ENCODE data around the gene PTGDS.

The PTGDS gene

GRCh38 chr9:136982232-136983051 lies 5.1 kb downstream of the PTGDS start, which contains the start of gene LCNL1:
LCNL1 (plus strand) TSS chr9:136982993; CDS start chr9:136983587, 594 bp downstream.
- Histone ChIP-seq H4K20me1 (ENCODE audit: insufficient read depth, low read length) (no peaks in the 10 kb centered on the region), H3K9ac (ENCODE audit: low read length) (no peak within 1 kb of the TSS), H3K27me3 (ENCODE audit: low read depth, low read length) (no peaks in the 10 kb centered on the region), H2AFZ (ENCODE audit: low read depth, low read length) (no peak within 1 kb of the TSS), H3K4me1 (ENCODE audit: low read length) (no peaks in the 10 kb centered on the region), H3K4me2 (ENCODE audit: low read length) (no peak within 1 kb of the TSS), H3K27ac (ENCODE audit: low read length) (no peak within 1 kb of the TSS), H3K36me3 (replicated peaks; ENCODE audit: low read depth, low read length) (no peaks in the 10 kb centered on the region), H3K4me3 (ENCODE audit: low read length) (no peak within 1 kb of the TSS), H3K9me3 (ENCODE audit: insufficient read depth, low read length) (no peaks in the 10 kb centered on the region), H3K79me2 (ENCODE audit: low read length) (no peaks in the 10 kb centered on the region)
- TF ChIP-seq EZH2phosphoT487 (IDR thresholded peaks at IDR 0.05; ENCODE audit: low read depth): no peak
- TF ChIP-seq, protein P1, sequence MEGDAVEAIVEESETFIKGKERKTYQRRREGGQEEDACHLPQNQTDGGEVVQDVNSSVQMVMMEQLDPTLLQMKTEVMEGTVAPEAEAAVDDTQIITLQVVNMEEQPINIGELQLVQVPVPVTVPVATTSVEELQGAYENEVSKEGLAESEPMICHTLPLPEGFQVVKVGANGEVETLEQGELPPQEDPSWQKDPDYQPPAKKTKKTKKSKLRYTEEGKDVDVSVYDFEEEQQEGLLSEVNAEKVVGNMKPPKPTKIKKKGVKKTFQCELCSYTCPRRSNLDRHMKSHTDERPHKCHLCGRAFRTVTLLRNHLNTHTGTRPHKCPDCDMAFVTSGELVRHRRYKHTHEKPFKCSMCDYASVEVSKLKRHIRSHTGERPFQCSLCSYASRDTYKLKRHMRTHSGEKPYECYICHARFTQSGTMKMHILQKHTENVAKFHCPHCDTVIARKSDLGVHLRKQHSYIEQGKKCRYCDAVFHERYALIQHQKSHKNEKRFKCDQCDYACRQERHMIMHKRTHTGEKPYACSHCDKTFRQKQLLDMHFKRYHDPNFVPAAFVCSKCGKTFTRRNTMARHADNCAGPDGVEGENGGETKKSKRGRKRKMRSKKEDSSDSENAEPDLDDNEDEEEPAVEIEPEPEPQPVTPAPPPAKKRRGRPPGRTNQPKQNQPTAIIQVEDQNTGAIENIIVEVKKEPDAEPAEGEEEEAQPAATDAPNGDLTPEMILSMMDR (IDR thresholded peaks at IDR 0.05; ENCODE audit: low read depth, low read length): no peak

DNA sequence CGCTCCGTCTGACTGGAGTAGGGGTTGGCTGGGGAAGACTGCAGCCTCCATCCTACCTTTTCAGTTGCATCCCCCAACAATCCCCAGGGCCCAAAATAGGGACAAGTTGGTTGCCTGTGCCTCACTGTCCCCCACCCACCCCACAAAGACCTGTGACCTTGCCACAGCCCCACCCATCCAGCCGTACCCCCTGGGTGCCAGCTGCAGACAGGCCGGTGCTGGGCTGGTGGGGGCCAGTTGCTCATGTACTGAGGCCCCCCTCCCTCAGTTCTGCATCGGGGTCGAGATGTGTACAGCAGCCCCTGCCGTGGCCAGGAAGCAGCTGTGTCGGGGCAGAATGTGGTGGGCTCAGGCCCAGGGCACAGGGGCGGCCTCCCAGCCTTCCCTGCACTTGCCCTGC lies 5.9 kb downstream of the PTGDS start:
- no peaks in the 10 kb centered on the region for H4K20me1 ChIP-seq (ENCODE audit: insufficient read depth, low read length)
- no peak overlapping the region for H3K4me3 ChIP-seq (ENCODE audit: low read length)
- no peak overlapping the region for H3K27ac ChIP-seq (ENCODE audit: low read length)
- H3K79me2 ChIP-seq (ENCODE audit: low read length): no peaks in the 10 kb centered on the region
- no peak overlapping the region for H2AFZ ChIP-seq (ENCODE audit: low read depth, low read length)
- H3K27me3 ChIP-seq (ENCODE audit: low read depth, low read length): no peaks in the 10 kb centered on the region
- no peaks in the 10 kb centered on the region for H3K4me1 ChIP-seq (ENCODE audit: low read length)
- no peak overlapping the region for H3K4me2 ChIP-seq (ENCODE audit: low read length)
- no peak overlapping the region for H3K9ac ChIP-seq (ENCODE audit: low read length)
- no peak for TF ChIP-seq EZH2phosphoT487 (IDR thresholded peaks at IDR 0.05; ENCODE audit: low read depth)
- TF ChIP-seq, protein P1 (IDR thresholded peaks at IDR 0.05; ENCODE audit: low read depth, low read length): no peak
- H3K9me3 ChIP-seq (ENCODE audit: insufficient read depth, low read length): no peaks in the 10 kb centered on the region
- H3K36me3 ChIP-seq (replicated peaks; ENCODE audit: low read depth, low read length): no peaks in the 10 kb centered on the region

DNA sequence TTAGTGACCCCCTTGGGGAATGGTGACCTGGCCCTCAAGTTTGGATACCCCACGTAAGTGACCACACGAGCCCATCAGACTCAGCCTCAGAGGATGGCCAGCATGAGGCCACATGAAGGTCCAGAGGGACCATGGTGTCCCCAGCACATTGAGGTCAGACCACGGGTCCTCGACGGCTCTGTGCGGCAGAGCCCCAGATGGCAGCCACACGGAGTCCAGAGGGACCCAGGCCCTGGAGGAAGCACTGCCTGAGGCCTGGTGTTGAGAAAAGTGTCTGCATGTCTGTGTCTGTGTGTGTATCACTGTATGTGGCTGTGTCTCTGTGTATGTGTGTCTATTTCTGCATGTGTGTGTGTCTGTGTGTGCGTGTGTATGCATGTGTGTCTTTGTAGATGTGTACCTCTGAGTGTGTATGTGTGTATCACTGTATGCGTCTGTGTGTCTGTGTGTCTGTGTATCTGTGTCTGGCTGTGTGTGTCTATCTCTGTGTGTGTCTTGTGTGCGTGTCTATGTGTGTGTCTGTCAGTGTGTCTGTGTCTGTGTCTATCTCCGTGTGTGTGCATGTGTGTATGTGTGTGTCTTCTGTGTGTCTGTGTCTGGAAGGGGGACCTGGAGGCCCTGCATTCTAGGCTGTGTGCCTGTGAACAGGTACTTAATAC lies 6.5 kb downstream of the PTGDS start:
- no peaks in the 10 kb centered on the region for H3K4me1 ChIP-seq (ENCODE audit: low read length)
- no peaks in the 10 kb centered on the region for H3K9me3 ChIP-seq (ENCODE audit: insufficient read depth, low read length)
- no peak overlapping the region for H3K27ac ChIP-seq (ENCODE audit: low read length)
- TF ChIP-seq EZH2phosphoT487 (IDR thresholded peaks at IDR 0.05; ENCODE audit: low read depth): no peak
- TF ChIP-seq, protein P1 (IDR thresholded peaks at IDR 0.05; ENCODE audit: low read depth, low read length): no peak
- H4K20me1 ChIP-seq (ENCODE audit: insufficient read depth, low read length): no peaks in the 10 kb centered on the region
- no peak overlapping the region for H3K9ac ChIP-seq (ENCODE audit: low read length)
- H3K27me3 ChIP-seq (ENCODE audit: low read depth, low read length): no peaks in the 10 kb centered on the region
- no peak overlapping the region for H2AFZ ChIP-seq (ENCODE audit: low read depth, low read length)
- H3K4me3 ChIP-seq (ENCODE audit: low read length): no peak overlapping the region
- no peaks in the 10 kb centered on the region for H3K79me2 ChIP-seq (ENCODE audit: low read length)
- H3K36me3 ChIP-seq (replicated peaks; ENCODE audit: low read depth, low read length): no peaks in the 10 kb centered on the region
- no peak overlapping the region for H3K4me2 ChIP-seq (ENCODE audit: low read length)

DNA sequence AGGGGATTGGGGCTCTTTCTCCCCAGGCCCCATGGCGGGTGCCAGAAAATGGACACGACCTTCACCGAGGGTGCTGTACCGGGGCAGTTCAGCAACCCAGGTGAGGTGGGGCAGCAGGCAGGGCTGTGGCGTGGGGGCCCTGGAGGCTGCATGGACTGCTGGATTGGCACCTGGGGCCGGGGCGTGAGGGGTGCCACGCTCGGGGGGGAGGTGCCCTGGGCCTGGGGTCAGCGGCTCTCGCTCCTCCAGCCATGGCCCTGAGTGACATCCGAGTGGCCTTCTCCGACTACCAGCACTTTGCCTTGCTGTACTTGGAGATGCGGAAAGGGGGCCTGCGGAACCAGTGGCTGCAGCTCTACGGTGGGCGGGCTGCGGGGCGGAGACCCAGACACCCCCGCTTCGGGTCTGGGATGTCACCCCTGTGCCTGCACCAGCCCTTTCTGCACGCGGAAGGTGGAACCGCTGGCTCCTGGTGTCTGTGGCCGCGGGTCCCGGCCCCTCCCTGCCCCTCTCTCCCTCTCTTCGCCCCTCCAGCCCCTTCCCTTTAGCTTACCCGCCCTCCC lies 7.2 kb downstream of the PTGDS start:
- Histone ChIP-seq H3K4me1 (ENCODE audit: low read length) (no peaks in the 10 kb centered on the region), H3K4me2 (ENCODE audit: low read length) (no peak overlapping the region)

More for the DNA sequence above, 7.2 kb downstream of the PTGDS start:
- no peaks in the 10 kb centered on the region for H3K36me3 ChIP-seq (replicated peaks; ENCODE audit: low read depth, low read length)
- TF ChIP-seq, protein P1 (IDR thresholded peaks at IDR 0.05; ENCODE audit: low read depth, low read length): no peak
- TF ChIP-seq EZH2phosphoT487 (IDR thresholded peaks at IDR 0.05; ENCODE audit: low read depth): no peak
- no peaks in the 10 kb centered on the region for H4K20me1 ChIP-seq (ENCODE audit: insufficient read depth, low read length)
- no peak overlapping the region for H3K27ac ChIP-seq (ENCODE audit: low read length)
- H3K9me3 ChIP-seq (ENCODE audit: insufficient read depth, low read length): no peaks in the 10 kb centered on the region
- H3K79me2 ChIP-seq (ENCODE audit: low read length): no peaks in the 10 kb centered on the region
- no peak overlapping the region for H2AFZ ChIP-seq (ENCODE audit: low read depth, low read length)
- H3K27me3 ChIP-seq (ENCODE audit: low read depth, low read length): no peaks in the 10 kb centered on the region
- H3K9ac ChIP-seq (ENCODE audit: low read length): no peak overlapping the region
- H3K4me3 ChIP-seq (ENCODE audit: low read length): no peak overlapping the region

Data from OCI-LY3 (cell line).